CD14-positive monocyte (primary cell): Measurements from ENCODE around the gene FAM83F. TPM values are rescaled to one million over a fixed set of nuclear protein-coding genes. Genes with fewer than 3 reads are reported as not detected.
A peak's percentile ranks its signal among the peaks of the same experiment; 100 is the strongest.

Source experiments
- DNase-seq, 3 donors: peaks; one replicate each; pipeline ENCODE4 v3.0.0-alpha.2; 2011 to 2022
- H2AFZ ChIP-seq: 2 replicates; pipeline ENCODE4 v1.6.0; 2012; ENCODE audit warnings: mild to moderate bottlenecking, low read depth, low read length, inconsistent platforms; ENCODE audit not compliant: insufficient read depth, poor library complexity, severe bottlenecking
- H3K27ac ChIP-seq, 2 donors: 1 replicate in 1 of 2; 2 replicates in 1 of 2; pipeline ENCODE4 v1.5.1; 2012 to 2013; ENCODE audit warnings: low read length in 2 of 2, control low read depth in 1 of 2, inconsistent platforms in 1 of 2, low read depth in 1 of 2, mild to moderate bottlenecking in 1 of 2
- H3K27me3 ChIP-seq, 2 donors: one replicate each; pipeline versions ENCODE4 v1.6.0 to v1.6.1; 2011 to 2013; ENCODE audit warnings: low read length in 2 of 2; ENCODE audit not compliant: control insufficient read depth in 2 of 2, insufficient read depth in 2 of 2
- H3K36me3 ChIP-seq, 2 donors: replicated peaks in 1 of 2; 1 replicate in 1 of 2; 2 replicates in 1 of 2; pipeline versions ENCODE4 v1.5.1 to v1.6.1; 2012 to 2013; ENCODE audit warnings: low read length in 2 of 2, control low read depth in 1 of 2, inconsistent platforms in 1 of 2, mild to moderate bottlenecking in 1 of 2; ENCODE audit not compliant: insufficient read depth in 2 of 2, control insufficient read depth in 1 of 2
- H3K4me1 ChIP-seq, 2 donors: 1 replicate in 1 of 2; 2 replicates in 1 of 2; pipeline versions ENCODE4 v1.5.1 to v1.6.1; 2012 to 2013; ENCODE audit warnings: low read length in 2 of 2, control low read depth in 1 of 2, inconsistent platforms in 1 of 2, mild to moderate bottlenecking in 1 of 2, moderate library complexity in 1 of 2; ENCODE audit not compliant: insufficient read depth in 2 of 2, control insufficient read depth in 1 of 2
- H3K4me2 ChIP-seq: replicated peaks from 2 replicates; pipeline ENCODE3; 2012; ENCODE audit warnings: low read length, moderate library complexity, mild to moderate bottlenecking; ENCODE audit not compliant: poor library complexity, severe bottlenecking; ENCODE audit errors: extremely low read depth
- H3K4me3 ChIP-seq, 3 experiments: fragments of 200-600 bp in 1 of 3; sonication (generic) in 1 of 3; replicated peaks in 1 of 3; 1 replicate in 2 of 3; 2 replicates in 1 of 3; pipeline ENCODE4 v1.5.1; 2011 to 2013; ENCODE audit warnings: low read length in 3 of 3, mild to moderate bottlenecking in 3 of 3, control low read depth in 2 of 3, low read depth in 2 of 3, inconsistent platforms in 1 of 3, moderate library complexity in 1 of 3
- H3K79me2 ChIP-seq: 2 replicates; pipeline ENCODE4 v1.6.0; 2012; ENCODE audit warnings: mild to moderate bottlenecking, control low read depth, inconsistent platforms, low read length, moderate library complexity; ENCODE audit not compliant: insufficient read depth
- H3K9ac ChIP-seq: 2 replicates; pipeline ENCODE4 v1.6.0; 2017; ENCODE audit warnings: low read length, mild to moderate bottlenecking; ENCODE audit not compliant: insufficient read depth, poor library complexity, severe bottlenecking
- H3K9me3 ChIP-seq, 2 donors: replicated peaks in 1 of 2; 1 replicate in 1 of 2; 2 replicates in 1 of 2; pipeline versions ENCODE4 v1.5.1 to v1.6.1; 2012 to 2013; ENCODE audit warnings: low read length in 2 of 2, control low read depth in 1 of 2; ENCODE audit not compliant: control insufficient read depth in 1 of 2, insufficient read depth in 1 of 2
- H4K20me1 ChIP-seq: 2 replicates; pipeline ENCODE4 v1.6.0; 2012; ENCODE audit warnings: mild to moderate bottlenecking, low read length, control low read depth, moderate library complexity; ENCODE audit not compliant: insufficient read depth
- H3K27ac Mint-ChIP-seq, 7 donors: one replicate each; pipeline ENCODE4 v1.8.0; 2020; ENCODE audit warnings: mild to moderate bottlenecking in 7 of 7, mixed read lengths in 7 of 7, moderate library complexity in 6 of 7, inconsistent platforms in 2 of 7
- H3K27me3 Mint-ChIP-seq, 3 donors: one replicate each; pipeline ENCODE4 v1.8.0; 2021 to 2022; ENCODE audit warnings: low read depth in 3 of 3, mild to moderate bottlenecking in 3 of 3, mixed read lengths in 3 of 3, moderate library complexity in 3 of 3, inconsistent platforms in 1 of 3
- H3K36me3 Mint-ChIP-seq, 2 donors: one replicate each; pipeline ENCODE4 v1.8.0; 2020; ENCODE audit warnings: mixed read lengths in 2 of 2, inconsistent platforms in 1 of 2, mild to moderate bottlenecking in 1 of 2
- H3K4me1 Mint-ChIP-seq: one replicate; pipeline ENCODE4 v1.8.0; 2020; ENCODE audit warnings: mild to moderate bottlenecking, mixed read lengths
- H3K4me3 Mint-ChIP-seq, 2 donors: one replicate each; pipeline ENCODE4 v1.8.0; 2020; ENCODE audit warnings: mild to moderate bottlenecking in 2 of 2, mixed read lengths in 2 of 2, moderate library complexity in 1 of 2
- H3K9me3 Mint-ChIP-seq, 7 donors: one replicate each; pipeline ENCODE4 v1.8.0; 2020 to 2022; ENCODE audit warnings: mixed read lengths in 7 of 7, mild to moderate bottlenecking in 6 of 7, moderate library complexity in 6 of 7, inconsistent platforms in 2 of 7
- WGBS: methylation state at CpG from one replicate; pipeline ENCODE4 v1.1.5; 2013; ENCODE audit warnings: missing lambda C conversion rate; ENCODE audit not compliant: insufficient coverage; 5-methylcytosine and 5-hydroxymethylcytosine counted together
- intact Hi-C, 2 donors: fragments of 100-400 bp; cut with micrococcal nuclease; formaldehyde crosslinking; loops; one replicate each; pipeline versions ENCODE4 v1.15.0 to v1.15.1; 2023
- polyA plus RNA-seq, 3 donors: library from polyadenylated mRNA; depleted of rRNA in 1 of 3; unstranded in 2 of 3; stranded (reverse) in 1 of 3; fragments of 300-500 nt in 2 of 3; fragments of >200 nt in 1 of 3; fragmentation: Illumina TruSeq in 2 of 3; gene quantifications; 1 replicate in 2 of 3; 2 replicates in 1 of 3; pipeline ENCODE4 v1.2.3, GENCODE V29; 2012 to 2021
- TF ChIP-seq, protein P1 (sequence below): fragments of 200-600 bp; IDR thresholded peaks from one replicate; pipeline ENCODE4 v1.8.0; 2022; ENCODE audit warnings: antibody characterized with exemption, mild to moderate bottlenecking

The FAM83F gene
- polyA plus RNA-seq, 3 donors: 0.01 TPM; not detected in 2

DNA sequence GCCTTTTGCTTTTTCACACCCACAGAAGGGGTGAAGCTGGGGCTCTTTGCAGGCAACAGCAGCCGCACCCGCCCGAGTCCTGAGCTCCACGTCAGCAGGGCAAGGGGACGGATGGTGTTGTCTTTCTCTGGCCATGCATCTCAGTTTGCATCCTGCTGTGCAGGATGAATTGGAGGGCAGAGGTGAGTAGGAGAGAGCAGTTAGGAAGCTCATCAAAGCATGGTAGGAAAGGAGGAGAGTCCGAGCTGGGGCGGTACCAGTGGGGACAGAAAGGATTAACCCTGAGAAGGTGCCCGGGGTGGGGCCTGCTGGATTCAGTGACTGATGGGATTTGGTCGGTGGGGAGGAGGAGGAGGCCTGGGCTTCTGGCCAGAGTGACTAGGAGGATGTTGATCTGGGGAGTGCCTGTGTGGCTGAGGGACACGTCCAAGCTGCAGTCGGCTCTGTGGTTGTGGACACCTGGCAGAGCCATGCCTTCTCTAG lies 14.6 kb downstream of the FAM83F start:
- H3K36me3 ChIP-seq: no peaks in the 10 kb centered on the region
- no peaks in the 10 kb centered on the region for H3K9me3 ChIP-seq
- WGBS: 34% methylated on average over 11 of the region's 11 CpGs
- H3K79me2 ChIP-seq: no peaks in the 10 kb centered on the region
- Mint-ChIP-seq H3K36me3 (peaks cover 9 to 10% of the 10 kb centered on the region in 2 donors), H3K27me3 (peaks cover 10 to 32% (median 27%) of the 10 kb centered on the region in 3 donors), H3K27ac (peak overlapping the region in 2 of 7 donors; percentile 64 to 85), H3K4me1 (peaks cover 39% of the 10 kb centered on the region), H3K4me3 (peak overlapping the region in 1 of 2 donors; percentile 66), H3K9me3 (peaks cover 0 to 2% (median 0%) of the 10 kb centered on the region in 7 donors)
- no peak overlapping the region for H2AFZ ChIP-seq
- no peak overlapping the region for H3K9ac ChIP-seq
- peaks cover 25 to 38% of the 10 kb centered on the region in 2 donors for H3K4me1 ChIP-seq
- H3K27me3 ChIP-seq: peaks cover 0 to 16% of the 10 kb centered on the region in 2 donors
- no peak for DNase-seq
- H3K4me2 ChIP-seq: no peak overlapping the region
- H3K4me3 ChIP-seq: no peak overlapping the region
- no peaks in the 10 kb centered on the region for H4K20me1 ChIP-seq
- TF ChIP-seq, protein P1, sequence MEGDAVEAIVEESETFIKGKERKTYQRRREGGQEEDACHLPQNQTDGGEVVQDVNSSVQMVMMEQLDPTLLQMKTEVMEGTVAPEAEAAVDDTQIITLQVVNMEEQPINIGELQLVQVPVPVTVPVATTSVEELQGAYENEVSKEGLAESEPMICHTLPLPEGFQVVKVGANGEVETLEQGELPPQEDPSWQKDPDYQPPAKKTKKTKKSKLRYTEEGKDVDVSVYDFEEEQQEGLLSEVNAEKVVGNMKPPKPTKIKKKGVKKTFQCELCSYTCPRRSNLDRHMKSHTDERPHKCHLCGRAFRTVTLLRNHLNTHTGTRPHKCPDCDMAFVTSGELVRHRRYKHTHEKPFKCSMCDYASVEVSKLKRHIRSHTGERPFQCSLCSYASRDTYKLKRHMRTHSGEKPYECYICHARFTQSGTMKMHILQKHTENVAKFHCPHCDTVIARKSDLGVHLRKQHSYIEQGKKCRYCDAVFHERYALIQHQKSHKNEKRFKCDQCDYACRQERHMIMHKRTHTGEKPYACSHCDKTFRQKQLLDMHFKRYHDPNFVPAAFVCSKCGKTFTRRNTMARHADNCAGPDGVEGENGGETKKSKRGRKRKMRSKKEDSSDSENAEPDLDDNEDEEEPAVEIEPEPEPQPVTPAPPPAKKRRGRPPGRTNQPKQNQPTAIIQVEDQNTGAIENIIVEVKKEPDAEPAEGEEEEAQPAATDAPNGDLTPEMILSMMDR: no peak
- intact Hi-C loops: no loop called here
- H3K27ac ChIP-seq: no peak overlapping the region

DNA sequence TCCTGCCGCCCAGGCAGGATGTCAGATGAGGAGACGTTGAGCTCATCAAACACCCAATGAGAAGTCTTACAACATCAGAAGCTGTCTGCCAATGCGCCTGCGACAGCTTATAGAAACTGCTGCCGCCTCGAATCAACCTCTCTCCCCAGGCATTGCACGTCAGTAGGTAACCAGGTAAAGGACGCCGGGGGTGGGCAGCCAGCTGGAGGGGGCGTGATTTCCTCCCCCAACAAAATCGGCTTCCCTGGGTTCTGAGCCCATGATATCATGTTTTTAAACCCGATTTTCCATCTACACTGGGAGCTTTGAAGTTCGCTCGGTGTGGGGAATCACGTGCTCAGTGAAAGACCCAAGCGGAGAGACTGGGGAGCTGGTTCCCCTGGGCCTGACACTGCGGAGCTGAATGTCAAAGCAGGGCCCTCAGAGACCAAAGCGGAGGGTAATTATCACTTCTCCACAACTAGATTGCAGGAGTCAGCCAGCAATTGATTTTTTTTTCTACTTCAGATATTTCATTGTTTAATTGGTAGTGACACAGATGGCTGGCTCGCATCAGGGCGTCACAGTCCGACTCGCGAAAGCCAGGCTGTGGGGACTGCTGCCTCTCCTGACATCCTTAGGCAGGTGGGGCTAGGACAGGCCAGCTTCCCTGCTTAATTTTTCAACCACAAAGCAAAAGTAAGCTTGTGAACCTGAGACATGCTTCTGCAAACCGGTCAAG lies 15.4 kb downstream of the FAM83F start:
- TF ChIP-seq, protein P1: no peak
- peak overlapping the region; percentile 43 to 66 for H3K4me3 Mint-ChIP-seq
- peak overlapping the region in 1 of 7 donors; percentile 85 for H3K27ac Mint-ChIP-seq
- intact Hi-C loops: no loop called here
- no peak overlapping the region for H3K4me2 ChIP-seq
- H3K4me3 ChIP-seq: no peak overlapping the region
- peaks cover 0 to 16% of the 10 kb centered on the region in 2 donors for H3K27me3 ChIP-seq
- WGBS: 66% methylated on average over 11 of the region's 24 CpGs
- peaks cover 0 to 2% (median 0%) of the 10 kb centered on the region in 7 donors for H3K9me3 Mint-ChIP-seq
- no peaks in the 10 kb centered on the region for H3K36me3 ChIP-seq
- DNase-seq: no peak
- no peak overlapping the region for H3K9ac ChIP-seq
- no peaks in the 10 kb centered on the region for H3K79me2 ChIP-seq
- no peaks in the 10 kb centered on the region for H4K20me1 ChIP-seq
- H3K27ac ChIP-seq: no peak overlapping the region
- H2AFZ ChIP-seq: no peak overlapping the region
- H3K9me3 ChIP-seq: no peaks in the 10 kb centered on the region
- H3K27me3 Mint-ChIP-seq: peaks cover 14 to 37% (median 24%) of the 10 kb centered on the region in 3 donors
- H3K4me1 Mint-ChIP-seq: peaks cover 39% of the 10 kb centered on the region
- peaks cover 25 to 38% of the 10 kb centered on the region in 2 donors for H3K4me1 ChIP-seq
- peaks cover 9 to 10% of the 10 kb centered on the region in 2 donors for H3K36me3 Mint-ChIP-seq
